Caco-2 (cell line): ENCODE results near the gene ZNF407. TPM values are rescaled to one million over a fixed set of nuclear protein-coding genes. Genes with fewer than 3 reads are reported as not detected.

Experiments
- BruUV-seq: library from RNA; stranded (reverse); fragments of 400-500 nt; replicated peaks from 2 replicates; lab custom pipeline; 2021; lab: Mats Ljungman, UMichigan
- CTCF ChIA-PET: fragments of 300-600 bp; sonication (Branson Sonifier 250); formaldehyde crosslinking; loops from one replicate; lab custom pipeline; 2022; ENCODE audit warnings: antibody characterized with exemption; lab: Charles Lee
- POLR2A ChIA-PET: fragments of 300-600 bp; sonication (Branson Sonifier 250); formaldehyde crosslinking; loops from one replicate; lab custom pipeline; 2022; ENCODE audit warnings: antibody characterized with exemption; lab: Charles Lee
- DNase-seq, 2 experiments: peaks; one replicate each; pipeline versions ENCODE4 v3.0.0 to v3.0.0-alpha.2; 2020 to 2022
- H3K27me3 ChIP-seq: replicated peaks from 2 replicates; pipeline ENCODE4 v1.6.0; 2011; ENCODE audit warnings: low read length; ENCODE audit not compliant: control insufficient read depth, insufficient read depth
- H3K36me3 ChIP-seq: 2 replicates; pipeline ENCODE4 v1.5.1; 2011; ENCODE audit warnings: low read length; ENCODE audit not compliant: control insufficient read depth, insufficient read depth
- H3K4me1 ChIP-seq: fragments of 250-450 bp; sonication (Bioruptor Pico); 2 replicates; pipeline ENCODE4 v1.5.1; 2020; ENCODE audit warnings: mild to moderate bottlenecking
- H3K4me3 ChIP-seq: 2 replicates; pipeline ENCODE4 v1.5.1; 2011; ENCODE audit warnings: low read depth, mild to moderate bottlenecking, control low read depth, low read length
- H3K9me3 ChIP-seq: fragments of 250-450 bp; sonication (Bioruptor Pico); 2 replicates; pipeline ENCODE4 v1.5.1; 2020; ENCODE audit warnings: mild to moderate bottlenecking, moderate library complexity
- H3K27ac Mint-ChIP-seq: one replicate; pipeline ENCODE4 v1.8.0; 2022; ENCODE audit warnings: mixed read lengths; ENCODE audit not compliant: unreplicated experiment
- H3K27me3 Mint-ChIP-seq: one replicate; pipeline ENCODE4 v1.8.0; 2022; ENCODE audit warnings: mixed read lengths; ENCODE audit not compliant: insufficient read depth, unreplicated experiment
- H3K36me3 Mint-ChIP-seq: one replicate; pipeline ENCODE4 v1.8.0; 2022; ENCODE audit warnings: mild to moderate bottlenecking, mixed read lengths; ENCODE audit not compliant: insufficient read depth, unreplicated experiment
- H3K4me1 Mint-ChIP-seq: one replicate; pipeline ENCODE4 v1.8.0; 2022; ENCODE audit warnings: low read depth, mixed read lengths; ENCODE audit not compliant: unreplicated experiment
- H3K4me3 Mint-ChIP-seq: one replicate; pipeline ENCODE4 v1.8.0; 2022; ENCODE audit warnings: mild to moderate bottlenecking, moderate library complexity, mixed read lengths; ENCODE audit not compliant: unreplicated experiment
- H3K9me3 Mint-ChIP-seq: one replicate; pipeline ENCODE4 v1.8.0; 2022; ENCODE audit warnings: mixed read lengths; ENCODE audit not compliant: unreplicated experiment
- CTCF ChIP-seq, 2 experiments: fragments of 200-600 bp in 1 of 2; IDR thresholded peaks; 1 replicate in 1 of 2; 2 replicates in 1 of 2; pipeline versions ENCODE4 v1.5.1 to v1.8.0; 2011 to 2022; ENCODE audit warnings: antibody characterized with exemption in 1 of 2, control low read depth in 1 of 2, inconsistent platforms in 1 of 2, low read depth in 1 of 2, low read length in 1 of 2, mild to moderate bottlenecking in 1 of 2, moderate library complexity in 1 of 2; ENCODE audit not compliant: insufficient read depth in 1 of 2, severe bottlenecking in 1 of 2, unreplicated experiment in 1 of 2
- intact Hi-C: fragments of 100-400 bp; cut with micrococcal nuclease; formaldehyde crosslinking; loops from one replicate; pipeline ENCODE4 v1.10.0; 2022; ENCODE audit not compliant: unreplicated experiment
- total RNA-seq: library from RNA; stranded (reverse); gene quantifications from 2 replicates; pipeline ENCODE4 v1.2.3, GENCODE V29; 2022

ZNF407 gene
- total RNA-seq, 1 experiment from 2014 or later = 4.7 TPM

GRCh38 chr18:75066936-75067335 is 469.3 kb downstream of the ZNF407 start:
- POLR2A ChIA-PET = no interaction called here
- no TSS peak for BruUV-seq
- no peaks in the 10 kb centered on the region for H3K4me1 ChIP-seq
- no peak for TF ChIP-seq CTCF (IDR thresholded peaks at IDR 0.05; ENCODE audit: insufficient read depth in 1 of 2, low read depth in 1 of 2, low read length in 1 of 2, severe bottlenecking in 1 of 2, unreplicated experiment in 1 of 2)
- no peaks in the 10 kb centered on the region for H3K9me3 ChIP-seq
- H3K27me3 ChIP-seq = no peaks in the 10 kb centered on the region
- no peak for DNase-seq
- intact Hi-C loops = no loop called here
- no peaks in the 10 kb centered on the region for H3K27me3 Mint-ChIP-seq
- no peaks in the 10 kb centered on the region for H3K36me3 ChIP-seq
- H3K4me1 Mint-ChIP-seq = peaks cover 4% of the 10 kb centered on the region
- CTCF ChIA-PET = no interaction called here
- no peak overlapping the region for H3K27ac Mint-ChIP-seq
- H3K36me3 Mint-ChIP-seq = no peaks in the 10 kb centered on the region
- H3K4me3 Mint-ChIP-seq = no peak overlapping the region
- no peaks in the 10 kb centered on the region for H3K9me3 Mint-ChIP-seq
- no peak overlapping the region for H3K4me3 ChIP-seq

GRCh38 chr18:75067996-75068645 is 470.5 kb downstream of the ZNF407 start:
- H3K9me3 Mint-ChIP-seq = no peaks in the 10 kb centered on the region
- ChIA-PET POLR2A (no interaction called here), CTCF (no interaction called here)
- H3K4me1 Mint-ChIP-seq = peaks cover 4% of the 10 kb centered on the region
- Histone ChIP-seq H3K27me3 (no peaks in the 10 kb centered on the region), H3K4me1 (no peaks in the 10 kb centered on the region), H3K36me3 (no peaks in the 10 kb centered on the region), H3K9me3 (no peaks in the 10 kb centered on the region), H3K4me3 (no peak overlapping the region)
- no peaks in the 10 kb centered on the region for H3K36me3 Mint-ChIP-seq
- H3K27me3 Mint-ChIP-seq = no peaks in the 10 kb centered on the region
- no peak for TF ChIP-seq CTCF (IDR thresholded peaks at IDR 0.05; ENCODE audit: insufficient read depth in 1 of 2, low read depth in 1 of 2, low read length in 1 of 2, severe bottlenecking in 1 of 2, unreplicated experiment in 1 of 2)
- H3K27ac Mint-ChIP-seq = no peak overlapping the region
- no peak for DNase-seq
- intact Hi-C loops = no loop called here
- no peak overlapping the region for H3K4me3 Mint-ChIP-seq
- BruUV-seq = no TSS peak

GRCh38 chr18:75068682-75069435 is 471.2 kb downstream of the ZNF407 start:
- intact Hi-C loops = no loop called here
- CTCF ChIA-PET = no interaction called here

More at GRCh38 chr18:75068682-75069435, 471.2 kb downstream of the ZNF407 start:
- Histone ChIP-seq H3K4me1 (no peaks in the 10 kb centered on the region), H3K9me3 (no peaks in the 10 kb centered on the region), H3K4me3 (no peak overlapping the region), H3K36me3 (no peaks in the 10 kb centered on the region), H3K27me3 (no peaks in the 10 kb centered on the region)
- POLR2A ChIA-PET = no interaction called here
- H3K4me3 Mint-ChIP-seq = no peak overlapping the region
- no peak overlapping the region for H3K27ac Mint-ChIP-seq
- H3K4me1 Mint-ChIP-seq = peaks cover 4% of the 10 kb centered on the region
- no peaks in the 10 kb centered on the region for H3K27me3 Mint-ChIP-seq
- no peaks in the 10 kb centered on the region for H3K9me3 Mint-ChIP-seq
- H3K36me3 Mint-ChIP-seq = no peaks in the 10 kb centered on the region
- TF ChIP-seq CTCF (IDR thresholded peaks at IDR 0.05; ENCODE audit: insufficient read depth in 1 of 2, low read depth in 1 of 2, low read length in 1 of 2, severe bottlenecking in 1 of 2, unreplicated experiment in 1 of 2) = no peak
- DNase-seq = no peak
- BruUV-seq = no TSS peak
